Esophagus muscularis mucosa (tissue), 3 donors: ENCODE data around the gene SPDYE2.
"Not testable (repeated sequence)": the region's sequence is repeated elsewhere in the genome, so short reads cannot be mapped to it uniquely, and the experiment has no call there.

ENCODE experiments used
- POLR2A ChIP-seq: fragments of 450-650 bp; IDR thresholded peaks from one replicate; pipeline ENCODE4 v1.6.1; 2017; ENCODE audit warnings: antibody characterized with exemption, moderate library complexity, mild to moderate bottlenecking, low read depth
- POLR2AphosphoS5 ChIP-seq, 2 donors: sonication (generic); formaldehyde crosslinking; IDR thresholded peaks; one replicate each; pipeline ENCODE4 v1.6.1; 2017; ENCODE audit warnings: antibody characterized with exemption in 2 of 2
- TF ChIP-seq, protein P1 (sequence below), 3 experiments: fragments of 200-600 bp in 2 of 3; fragments of 450-650 bp in 1 of 3; sonication (generic) in 2 of 3; IDR thresholded peaks; one replicate each; pipeline ENCODE4 v1.5.1; 2017 to 2019; ENCODE audit warnings: antibody characterized with exemption in 3 of 3, mild to moderate bottlenecking in 2 of 3, moderate library complexity in 1 of 3

DNA sequence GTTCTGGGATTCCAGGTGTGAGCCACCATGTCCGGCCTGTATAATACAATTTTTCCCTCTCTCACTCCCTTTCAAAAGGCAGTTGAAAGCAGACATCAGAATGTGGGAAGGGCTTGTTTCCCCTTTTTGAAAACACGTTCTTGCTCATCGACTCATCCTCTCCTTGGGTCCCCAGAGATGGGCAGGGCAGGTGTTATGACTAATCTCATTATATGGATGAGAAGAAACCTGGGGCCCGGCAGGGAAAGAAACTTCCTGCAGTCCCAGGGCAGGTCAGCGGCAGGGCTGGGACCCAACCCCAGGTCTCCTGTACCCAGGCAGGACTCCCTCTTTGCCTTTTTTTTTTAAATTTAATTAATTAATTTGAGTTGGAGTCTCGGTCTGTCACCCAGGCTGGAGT, 4.7 kb upstream of the SPDYE2 start:
- TF ChIP-seq, protein P1, sequence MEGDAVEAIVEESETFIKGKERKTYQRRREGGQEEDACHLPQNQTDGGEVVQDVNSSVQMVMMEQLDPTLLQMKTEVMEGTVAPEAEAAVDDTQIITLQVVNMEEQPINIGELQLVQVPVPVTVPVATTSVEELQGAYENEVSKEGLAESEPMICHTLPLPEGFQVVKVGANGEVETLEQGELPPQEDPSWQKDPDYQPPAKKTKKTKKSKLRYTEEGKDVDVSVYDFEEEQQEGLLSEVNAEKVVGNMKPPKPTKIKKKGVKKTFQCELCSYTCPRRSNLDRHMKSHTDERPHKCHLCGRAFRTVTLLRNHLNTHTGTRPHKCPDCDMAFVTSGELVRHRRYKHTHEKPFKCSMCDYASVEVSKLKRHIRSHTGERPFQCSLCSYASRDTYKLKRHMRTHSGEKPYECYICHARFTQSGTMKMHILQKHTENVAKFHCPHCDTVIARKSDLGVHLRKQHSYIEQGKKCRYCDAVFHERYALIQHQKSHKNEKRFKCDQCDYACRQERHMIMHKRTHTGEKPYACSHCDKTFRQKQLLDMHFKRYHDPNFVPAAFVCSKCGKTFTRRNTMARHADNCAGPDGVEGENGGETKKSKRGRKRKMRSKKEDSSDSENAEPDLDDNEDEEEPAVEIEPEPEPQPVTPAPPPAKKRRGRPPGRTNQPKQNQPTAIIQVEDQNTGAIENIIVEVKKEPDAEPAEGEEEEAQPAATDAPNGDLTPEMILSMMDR (IDR thresholded peaks at IDR 0.05), result not testable (repeated sequence)
- TF ChIP-seq POLR2AphosphoS5 (IDR thresholded peaks at IDR 0.05); POLR2A: not testable (repeated sequence)
